Skin epidermis (tissue), 12 donors: ENCODE measurements around the gene SMIM23.

Experiments
- H3K27ac ChIP-seq, 21 experiments: fragments of 200-600 bp; sonication (generic) in 11 of 21; one replicate each; pipeline ENCODE4 v1.5.0; 2020; ENCODE audit warnings: mild to moderate bottlenecking in 3 of 21, inconsistent platforms in 2 of 21, moderate library complexity in 2 of 21
- H3K4me3 ChIP-seq, 7 experiments: fragments of 200-600 bp; sonication (generic) in 2 of 7; one replicate each; pipeline ENCODE4 v1.5.0; 2020; ENCODE audit warnings: inconsistent platforms in 2 of 7, mild to moderate bottlenecking in 2 of 7, moderate library complexity in 1 of 7

Gene SMIM23

GRCh38 chr5:171808951-171809350, 23.3 kb downstream of the SMIM23 start:
- Histone ChIP-seq H3K4me3 (no peak overlapping the region), H3K27ac (no peak overlapping the region)

- H3K27ac ChIP-seq = no peak overlapping the region
- no peak overlapping the region for H3K4me3 ChIP-seq
Observed at GRCh38 chr5:171810227-171810626, 24.6 kb downstream of the SMIM23 start.

- Histone ChIP-seq H3K27ac (no peak overlapping the region), H3K4me3 (no peak overlapping the region)
Observed at GRCh38 chr5:171813270-171813669, 27.7 kb downstream of the SMIM23 start.

- H3K4me3 ChIP-seq = no peak overlapping the region
Observed at GRCh38 chr5:171813813-171814490, 28.3 kb downstream of the SMIM23 start.

GRCh38 chr5:171816666-171817065, 31.0 kb downstream of the SMIM23 start:
- no peak overlapping the region for H3K4me3 ChIP-seq
- no peak overlapping the region for H3K27ac ChIP-seq

More at GRCh38 chr5:171813813-171814490, 28.3 kb downstream of the SMIM23 start:
- no peak overlapping the region for H3K27ac ChIP-seq

- H3K27ac ChIP-seq = no peak overlapping the region
- no peak overlapping the region for H3K4me3 ChIP-seq
Observed at GRCh38 chr5:171820561-171820960, 34.9 kb downstream of the SMIM23 start.

- no peak overlapping the region for H3K27ac ChIP-seq
Observed at GRCh38 chr5:171821286-171821685, 35.7 kb downstream of the SMIM23 start.

GRCh38 chr5:171823269-171823668, 37.7 kb downstream of the SMIM23 start:
- H3K4me3 ChIP-seq = no peak overlapping the region

More at GRCh38 chr5:171821286-171821685, 35.7 kb downstream of the SMIM23 start:
- H3K4me3 ChIP-seq = no peak overlapping the region

GRCh38 chr5:171825051-171825450, 39.4 kb downstream of the SMIM23 start:
- Histone ChIP-seq H3K4me3 (no peak overlapping the region), H3K27ac (no peak overlapping the region)

More at GRCh38 chr5:171823269-171823668, 37.7 kb downstream of the SMIM23 start:
- no peak overlapping the region for H3K27ac ChIP-seq

GRCh38 chr5:171826132-171826531, 40.5 kb downstream of the SMIM23 start:
- H3K27ac ChIP-seq = no peak overlapping the region
- H3K4me3 ChIP-seq = no peak overlapping the region

- Histone ChIP-seq H3K27ac (no peak overlapping the region), H3K4me3 (no peak overlapping the region)
Observed at GRCh38 chr5:171827162-171827561, 41.5 kb downstream of the SMIM23 start.

GRCh38 chr5:171830686-171831085, 45.1 kb downstream of the SMIM23 start:
- no peak overlapping the region for H3K4me3 ChIP-seq
- no peak overlapping the region for H3K27ac ChIP-seq

- H3K27ac ChIP-seq = no peak overlapping the region
Observed at GRCh38 chr5:171832775-171833174, 47.2 kb downstream of the SMIM23 start.

GRCh38 chr5:171834461-171834860, 48.8 kb downstream of the SMIM23 start:
- Histone ChIP-seq H3K27ac (no peak overlapping the region), H3K4me3 (no peak overlapping the region)

More at GRCh38 chr5:171832775-171833174, 47.2 kb downstream of the SMIM23 start:
- no peak overlapping the region for H3K4me3 ChIP-seq

- Histone ChIP-seq H3K4me3 (no peak overlapping the region), H3K27ac (no peak overlapping the region)
Observed at GRCh38 chr5:171835066-171835465, 49.4 kb downstream of the SMIM23 start.

GRCh38 chr5:171837522-171837921, 51.9 kb downstream of the SMIM23 start:
- H3K4me3 ChIP-seq = no peak overlapping the region

GRCh38 chr5:171838066-171838465, 52.4 kb downstream of the SMIM23 start:
- no peak overlapping the region for H3K27ac ChIP-seq
- no peak overlapping the region for H3K4me3 ChIP-seq

More at GRCh38 chr5:171837522-171837921, 51.9 kb downstream of the SMIM23 start:
- H3K27ac ChIP-seq = no peak overlapping the region

- Histone ChIP-seq H3K27ac (no peak overlapping the region), H3K4me3 (no peak overlapping the region)
Observed at GRCh38 chr5:171839112-171839511, 53.5 kb downstream of the SMIM23 start.

GRCh38 chr5:171840066-171840465, 54.4 kb downstream of the SMIM23 start:
- Histone ChIP-seq H3K27ac (no peak overlapping the region), H3K4me3 (no peak overlapping the region)
